GM10248 (cell line): ENCODE data around the gene RASA3.
"Not testable (repeated sequence)": the region's sequence is repeated elsewhere in the genome, so short reads cannot be mapped to it uniquely, and the experiment has no call there.

Experiments used
- CTCF ChIA-PET: fragments of 300-600 bp; sonication (Branson Sonifier 250); formaldehyde crosslinking; extraction: SDS; loops from one replicate; lab custom pipeline; 2021; ENCODE audit warnings: antibody characterized with exemption; lab: Yijun Ruan, JAX
- POLR2A ChIA-PET: fragments of 350-650 bp; sonication (Branson Sonifier 250); formaldehyde crosslinking; extraction: SDS; loops from one replicate; lab custom pipeline; 2020; ENCODE audit warnings: antibody characterized with exemption; lab: Yijun Ruan, JAX
- DNase-seq: peaks from one replicate; pipeline ENCODE4 v3.0.0; 2012; ENCODE audit errors: extremely low spot score
- CTCF ChIP-seq: IDR thresholded peaks from 2 replicates; pipeline ENCODE4 v1.5.1; 2012; ENCODE audit warnings: mild to moderate bottlenecking, low read depth; ENCODE audit errors: extremely low read depth, missing control alignments, control extremely low read depth

Gene RASA3

GRCh38 chr13:114023716-114024602 is 108.5 kb downstream of the RASA3 start:
- CTCF ChIA-PET, result no interaction called here

GRCh38 chr13:114022876-114023275 is 109.5 kb downstream of the RASA3 start:
- no peak for TF ChIP-seq CTCF
- DNase-seq, result no peak
- POLR2A ChIA-PET, result no interaction called here

More at GRCh38 chr13:114023716-114024602, 108.5 kb downstream of the RASA3 start:
- POLR2A ChIA-PET, result no interaction called here
- TF ChIP-seq CTCF, result no peak
- DNase-seq, result no peak

GRCh38 chr13:114022309-114022669 is 110.1 kb downstream of the RASA3 start:
- ChIA-PET POLR2A (interaction anchor here (0.6 kb wide), 1 partner anchor 16 kb away, joined by 3 read pairs; no protein-coding TSS in a partner anchor), CTCF (no interaction called here)
- no peak for TF ChIP-seq CTCF
- DNase-seq, result no peak

More at GRCh38 chr13:114022876-114023275, 109.5 kb downstream of the RASA3 start:
- CTCF ChIA-PET, result no interaction called here

GRCh38 chr13:114021464-114022308 is 110.7 kb downstream of the RASA3 start:
- TF ChIP-seq CTCF, result no peak
- CTCF ChIA-PET, result interaction anchor here (1.0 kb wide), 1 partner anchor 44 kb away, joined by 3 read pairs; no protein-coding TSS in a partner anchor
- no peak for DNase-seq
- POLR2A ChIA-PET, result interaction anchor here (0.6 kb wide), 1 partner anchor 16 kb away, joined by 3 read pairs; no protein-coding TSS in a partner anchor

- POLR2A ChIA-PET, result no interaction called here
- CTCF ChIA-PET, result interaction anchor here (1.0 kb wide), 1 partner anchor 45 kb away, joined by 3 read pairs; no protein-coding TSS in a partner anchor
- TF ChIP-seq CTCF, result no peak
Observed at GRCh38 chr13:114020750-114021463, 111.5 kb downstream of the RASA3 start.

GRCh38 chr13:114020134-114020533 is 112.3 kb downstream of the RASA3 start:
- CTCF ChIA-PET, DNase-seq, POLR2A ChIA-PET: not testable (repeated sequence)

More at GRCh38 chr13:114020750-114021463, 111.5 kb downstream of the RASA3 start:
- DNase-seq, result no peak
